ENCODE measurements around the gene CITED1.

- TF ChIP-seq CTCF (IDR thresholded peaks at IDR 0.05) (no peak), POLR2A (IDR thresholded peaks at IDR 0.05) (no peak)
Measured at GRCh38 chrX:72295745-72296144, 10.0 kb downstream of the CITED1 start.
